Activated B cell treated with CpG ODN at 0.5 μM for 24 hours (primary cell): ENCODE data around the gene KL. TPM values are rescaled to one million over a fixed set of nuclear protein-coding genes. Genes with fewer than 3 reads are reported as not detected.

Experiments used
- ATAC-seq: fragments of 200-7000 bp; cut with Tn5 transposase; one replicate; pipeline ENCODE4 v1.10.0; 2021; ENCODE audit warnings: low read depth, mild to moderate bottlenecking, moderate library complexity
- CTCF ChIA-PET: fragments of 350-600 bp; sonication (Branson Sonifier 250); formaldehyde crosslinking; loops from one replicate; lab custom pipeline; 2021; ENCODE audit warnings: antibody characterized with exemption; lab: Charles Lee
- POLR2A ChIA-PET: fragments of 350-600 bp; sonication (Branson Sonifier 250); formaldehyde crosslinking; loops from one replicate; lab custom pipeline; 2021; ENCODE audit warnings: antibody characterized with exemption; lab: Charles Lee
- DNase-seq: peaks from one replicate; pipeline ENCODE4 v3.0.0; 2022
- H3K27ac Mint-ChIP-seq: one replicate; pipeline ENCODE4 v1.8.0; 2020; ENCODE audit warnings: mixed read lengths
- H3K27me3 Mint-ChIP-seq: one replicate; pipeline ENCODE4 v1.8.0; 2021; ENCODE audit warnings: mixed read lengths
- H3K36me3 Mint-ChIP-seq: one replicate; pipeline ENCODE4 v1.8.0; 2021; ENCODE audit warnings: low read depth, mixed read lengths
- H3K4me1 Mint-ChIP-seq: one replicate; pipeline ENCODE4 v1.8.0; 2021; ENCODE audit warnings: mixed read lengths
- H3K4me3 Mint-ChIP-seq: one replicate; pipeline ENCODE4 v1.8.0; 2020; ENCODE audit warnings: mild to moderate bottlenecking, mixed read lengths
- H3K9me3 Mint-ChIP-seq: one replicate; pipeline ENCODE4 v1.8.0; 2020; ENCODE audit warnings: mixed read lengths
- intact Hi-C: fragments of 100-400 bp; cut with micrococcal nuclease; formaldehyde crosslinking; loops from one replicate; pipeline ENCODE4 v1.15.1; 2024
- total RNA-seq: library from RNA; stranded (reverse); gene quantifications from 2 replicates; pipeline ENCODE4 v1.2.3, GENCODE V29; 2022
- TF ChIP-seq, protein P1 (sequence below): fragments of 200-600 bp; IDR thresholded peaks from one replicate; pipeline ENCODE4 v1.8.0; 2022; ENCODE audit warnings: antibody characterized with exemption, mild to moderate bottlenecking

The KL gene
- total RNA-seq, 1 donor from 2014 or later = 0.07 TPM

DNA sequence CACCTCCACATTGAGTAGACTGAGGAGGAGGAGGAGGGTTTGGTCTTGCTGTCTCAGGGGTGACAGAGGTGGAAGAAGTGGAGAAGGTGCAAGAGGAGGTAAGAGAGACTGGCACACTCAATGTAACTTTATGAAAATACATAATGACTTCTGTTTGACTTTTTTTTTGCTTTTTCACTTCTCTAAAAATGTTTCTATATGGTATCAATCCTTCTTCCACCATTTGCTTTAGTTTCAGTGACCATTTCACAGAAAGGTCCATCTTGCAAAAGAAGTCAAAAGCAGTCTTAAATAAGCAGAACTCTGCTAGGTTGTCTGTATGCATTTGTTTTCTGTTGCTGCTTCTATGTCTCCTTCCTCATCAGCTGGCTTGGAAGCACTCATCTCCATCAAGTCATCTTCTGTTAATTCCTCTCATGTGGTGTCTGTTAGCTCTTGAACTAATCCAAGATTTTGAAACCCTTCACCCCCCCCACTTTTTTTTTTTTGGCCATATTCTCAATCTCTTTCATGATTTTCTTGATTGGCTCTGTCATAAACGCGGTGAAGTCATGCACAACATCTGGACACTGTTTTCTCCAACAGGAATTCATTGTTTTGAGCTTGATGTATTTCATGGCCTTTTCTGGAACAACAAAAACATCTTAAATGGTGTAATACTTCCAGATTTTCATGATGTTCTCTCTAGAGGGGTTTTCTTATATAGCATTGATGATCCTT lies 80.8 kb downstream of the KL start:
- intact Hi-C loops = no loop called here
- ChIA-PET CTCF (no interaction called here), POLR2A (no interaction called here)
- no peak overlapping the region for H3K4me3 Mint-ChIP-seq
- H3K27me3 Mint-ChIP-seq = peaks cover 2% of the 10 kb centered on the region
- H3K27ac Mint-ChIP-seq = no peak overlapping the region
- H3K9me3 Mint-ChIP-seq = peaks cover 5% of the 10 kb centered on the region
- TF ChIP-seq, protein P1, sequence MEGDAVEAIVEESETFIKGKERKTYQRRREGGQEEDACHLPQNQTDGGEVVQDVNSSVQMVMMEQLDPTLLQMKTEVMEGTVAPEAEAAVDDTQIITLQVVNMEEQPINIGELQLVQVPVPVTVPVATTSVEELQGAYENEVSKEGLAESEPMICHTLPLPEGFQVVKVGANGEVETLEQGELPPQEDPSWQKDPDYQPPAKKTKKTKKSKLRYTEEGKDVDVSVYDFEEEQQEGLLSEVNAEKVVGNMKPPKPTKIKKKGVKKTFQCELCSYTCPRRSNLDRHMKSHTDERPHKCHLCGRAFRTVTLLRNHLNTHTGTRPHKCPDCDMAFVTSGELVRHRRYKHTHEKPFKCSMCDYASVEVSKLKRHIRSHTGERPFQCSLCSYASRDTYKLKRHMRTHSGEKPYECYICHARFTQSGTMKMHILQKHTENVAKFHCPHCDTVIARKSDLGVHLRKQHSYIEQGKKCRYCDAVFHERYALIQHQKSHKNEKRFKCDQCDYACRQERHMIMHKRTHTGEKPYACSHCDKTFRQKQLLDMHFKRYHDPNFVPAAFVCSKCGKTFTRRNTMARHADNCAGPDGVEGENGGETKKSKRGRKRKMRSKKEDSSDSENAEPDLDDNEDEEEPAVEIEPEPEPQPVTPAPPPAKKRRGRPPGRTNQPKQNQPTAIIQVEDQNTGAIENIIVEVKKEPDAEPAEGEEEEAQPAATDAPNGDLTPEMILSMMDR = no peak
- DNase-seq = no peak
- H3K4me1 Mint-ChIP-seq = peaks cover 5% of the 10 kb centered on the region
- no peak for ATAC-seq
- no peaks in the 10 kb centered on the region for H3K36me3 Mint-ChIP-seq

DNA sequence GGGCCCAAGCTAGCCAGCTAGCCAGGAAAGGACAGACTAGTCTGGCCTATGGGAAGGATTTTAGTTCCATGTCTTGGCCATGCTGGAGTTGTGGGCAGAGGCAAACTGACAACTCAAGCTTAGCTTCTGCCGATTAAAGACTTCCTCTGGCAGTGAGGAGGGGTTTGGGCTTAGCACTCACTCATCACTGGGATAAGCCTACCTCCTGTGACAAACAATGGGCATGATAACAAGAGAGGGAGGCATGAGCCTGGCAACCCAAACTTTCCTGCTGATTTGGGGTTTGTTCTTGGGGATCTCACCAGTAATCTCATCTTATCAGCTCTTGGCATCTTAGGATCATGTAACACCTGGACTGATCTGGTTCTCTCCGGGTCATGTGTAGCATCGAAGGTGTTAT lies 83.6 kb downstream of the KL start:
- no peak for DNase-seq
- no peak overlapping the region for H3K4me3 Mint-ChIP-seq
- H3K9me3 Mint-ChIP-seq = peaks cover 5% of the 10 kb centered on the region
- peaks cover 7% of the 10 kb centered on the region for H3K27me3 Mint-ChIP-seq
- H3K4me1 Mint-ChIP-seq = peaks cover 5% of the 10 kb centered on the region
- TF ChIP-seq, protein P1 = no peak
- CTCF ChIA-PET = no interaction called here
- POLR2A ChIA-PET = no interaction called here
- no peaks in the 10 kb centered on the region for H3K36me3 Mint-ChIP-seq
- ATAC-seq = no peak
- intact Hi-C loops = no loop called here
- no peak overlapping the region for H3K27ac Mint-ChIP-seq

DNA sequence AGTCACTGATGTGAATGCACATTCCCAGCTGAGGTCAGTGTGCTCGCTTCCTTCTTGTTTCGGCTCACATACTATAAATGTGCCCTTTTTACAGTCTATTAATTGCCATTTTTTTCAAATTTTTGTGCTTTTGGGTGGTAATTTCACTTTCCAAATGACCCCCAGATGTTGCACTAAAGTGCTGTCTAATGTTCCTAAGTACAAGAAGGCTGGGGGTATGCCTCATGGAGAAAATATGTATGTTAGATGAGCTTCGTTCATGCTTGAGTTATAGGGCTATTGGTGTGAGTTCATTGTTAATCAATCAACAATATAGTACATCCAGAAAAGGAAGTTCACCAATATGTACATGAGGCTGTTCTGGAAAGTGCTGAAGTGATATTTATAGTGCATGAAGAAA lies 84.7 kb downstream of the KL start:
- Mint-ChIP-seq H3K9me3 (peaks cover 5% of the 10 kb centered on the region), H3K36me3 (no peaks in the 10 kb centered on the region), H3K4me3 (no peak overlapping the region), H3K4me1 (peaks cover 12% of the 10 kb centered on the region), H3K27ac (no peak overlapping the region), H3K27me3 (peaks cover 10% of the 10 kb centered on the region)
- ATAC-seq (no peak), DNase-seq (no peak)
- ChIA-PET CTCF (no interaction called here), POLR2A (no interaction called here)
- intact Hi-C loops = no loop called here
- TF ChIP-seq, protein P1 = no peak

DNA sequence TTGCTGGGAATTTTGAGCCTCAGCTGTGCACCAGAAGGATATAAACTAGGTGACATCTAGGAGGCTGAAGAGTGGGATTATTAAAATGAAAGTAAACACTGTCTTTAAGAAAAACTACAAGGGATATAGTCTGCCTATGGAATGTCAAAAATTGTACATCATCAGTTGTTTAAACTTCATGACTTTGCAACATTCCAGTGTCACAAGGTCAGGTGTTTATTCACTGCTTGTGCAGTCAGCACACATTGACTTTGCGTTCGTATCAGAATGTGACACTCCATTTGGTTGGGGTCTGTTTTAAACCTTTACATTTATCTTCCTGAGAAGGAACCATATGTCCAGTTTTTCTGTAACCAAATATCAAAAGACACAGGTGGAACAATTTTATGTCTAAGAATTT lies 85.6 kb downstream of the KL start:
- no peak for DNase-seq
- CTCF ChIA-PET = no interaction called here
- H3K27me3 Mint-ChIP-seq = peaks cover 10% of the 10 kb centered on the region

DNA sequence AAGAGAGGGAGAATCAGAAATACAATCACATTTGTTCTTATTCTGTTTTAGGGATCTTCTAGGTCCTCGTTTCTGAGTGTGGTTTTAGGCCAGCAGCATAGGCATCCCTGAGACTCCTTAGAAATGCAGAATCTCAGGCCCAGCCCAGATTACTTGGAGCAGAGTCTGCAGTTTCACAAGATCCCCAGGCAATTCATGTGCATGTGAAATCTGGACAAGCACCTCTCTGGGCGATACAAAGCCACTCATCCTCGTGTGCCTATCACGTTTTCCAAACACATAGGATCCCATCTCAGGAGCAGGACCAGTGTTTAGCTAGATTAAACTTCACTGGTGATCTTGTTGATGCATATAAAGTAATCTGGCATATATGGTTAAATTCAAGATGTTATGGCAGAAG lies 87.2 kb downstream of the KL start:
- H3K27ac Mint-ChIP-seq = no peak overlapping the region
- peaks cover 27% of the 10 kb centered on the region for H3K4me1 Mint-ChIP-seq
- no peak for ATAC-seq
- CTCF ChIA-PET = no interaction called here
- H3K36me3 Mint-ChIP-seq = no peaks in the 10 kb centered on the region
- peaks cover 13% of the 10 kb centered on the region for H3K27me3 Mint-ChIP-seq
- DNase-seq = no peak
- H3K4me3 Mint-ChIP-seq = no peak overlapping the region
- intact Hi-C loops = no loop called here
- peaks cover 2% of the 10 kb centered on the region for H3K9me3 Mint-ChIP-seq
- POLR2A ChIA-PET = no interaction called here
- TF ChIP-seq, protein P1 = no peak

More for the DNA sequence above, 85.6 kb downstream of the KL start:
- POLR2A ChIA-PET = no interaction called here
- Mint-ChIP-seq H3K36me3 (no peaks in the 10 kb centered on the region), H3K9me3 (peaks cover 5% of the 10 kb centered on the region), H3K4me1 (peaks cover 19% of the 10 kb centered on the region), H3K4me3 (no peak overlapping the region), H3K27ac (no peak overlapping the region)
- ATAC-seq = no peak
- TF ChIP-seq, protein P1 = no peak
- intact Hi-C loops = no loop called here
